Sigmoid colon (tissue), 7 donors: ENCODE results near the gene ONECUT3. TPM values are rescaled to one million over a fixed set of nuclear protein-coding genes. Genes with fewer than 3 reads are reported as not detected.
A peak's percentile ranks its signal among the peaks of the same experiment; 100 is the strongest.

Experiments used
- DNase-seq: peaks from one replicate; pipeline ENCODE4 v3.0.0-alpha.2; 2019
- H3K27ac ChIP-seq, 4 donors: fragments of 200-600 bp; sonication (generic); one replicate each; pipeline ENCODE4 v1.5.1; 2016 to 2019; ENCODE audit warnings: mild to moderate bottlenecking in 1 of 4
- H3K27me3 ChIP-seq, 3 donors: fragments of 200-600 bp; sonication (generic); one replicate each; pipeline ENCODE4 v1.5.1; 2019; ENCODE audit warnings: mild to moderate bottlenecking in 1 of 3
- H3K36me3 ChIP-seq, 4 donors: fragments of 200-600 bp; sonication (generic); one replicate each; pipeline ENCODE4 v1.5.1; 2016 to 2019
- H3K4me1 ChIP-seq, 4 donors: fragments of 200-600 bp; sonication (generic); one replicate each; pipeline ENCODE4 v1.5.1; 2017 to 2019
- H3K4me3 ChIP-seq, 4 donors: fragments of 200-600 bp; sonication (generic); one replicate each; pipeline ENCODE4 v1.5.1; 2017 to 2019; ENCODE audit warnings: mild to moderate bottlenecking in 2 of 4, moderate library complexity in 1 of 4
- H3K9me3 ChIP-seq, 4 donors: fragments of 200-600 bp in 3 of 4; sonication (generic) in 3 of 4; one replicate each; pipeline versions ENCODE4 v1.5.1 to v1.6.1; 2013 to 2019
- CTCF ChIP-seq, 4 experiments: fragments of 450-650 bp in 3 of 4; fragments of 200-600 bp in 1 of 4; IDR thresholded peaks; one replicate each; pipeline ENCODE4 v1.5.1; 2016 to 2019; ENCODE audit warnings: antibody characterized with exemption in 4 of 4, mild to moderate bottlenecking in 3 of 4, moderate library complexity in 2 of 4
- EP300 ChIP-seq, 4 donors: sonication (generic); formaldehyde crosslinking; IDR thresholded peaks; one replicate each; pipeline ENCODE4 v1.6.1; 2017; ENCODE audit warnings: antibody characterized with exemption in 4 of 4
- POLR2A ChIP-seq, 2 donors: fragments of 450-650 bp; IDR thresholded peaks; one replicate each; pipeline ENCODE4 v1.6.1; 2016; ENCODE audit warnings: antibody characterized with exemption in 2 of 2, mild to moderate bottlenecking in 2 of 2, moderate library complexity in 2 of 2
- POLR2AphosphoS5 ChIP-seq, 4 donors: sonication (generic); formaldehyde crosslinking; IDR thresholded peaks; one replicate each; pipeline ENCODE4 v1.6.1; 2017; ENCODE audit warnings: antibody characterized with exemption in 4 of 4
- WGBS, 2 donors: extraction: QIAGEN DNeasy Blood & Tissue Kit; methylation state at CpG; one replicate each; pipeline ENCODE4 v1.1.7; 2013; 5-methylcytosine and 5-hydroxymethylcytosine counted together
- intact Hi-C: fragments of 100-400 bp; cut with DNase I; formaldehyde crosslinking; loops from one replicate; pipeline ENCODE4 v1.15.1; 2023
- polyA plus RNA-seq, 3 donors: library from polyadenylated mRNA; stranded (reverse); fragments of 200-250 nt; gene quantifications; one replicate each; pipeline ENCODE4 v1.2.3, GENCODE V29; 2013
- total RNA-seq, 4 donors: library from RNA; depleted of rRNA; stranded (reverse); fragments of >200 nt; gene quantifications; one replicate each; pipeline ENCODE4 v1.1.0, GENCODE V29; 2016
- donor health status: healthy with polysubstance abuse.
- donor health status: Bipolar disorder and iron deficiency.
- donor health status: healthy.

ONECUT3 gene
- total and polyA plus RNA-seq, 7 donors, result not detected

GRCh38 chr19:1808395-1808731 lies 55.1 kb downstream of the ONECUT3 start:
- H3K27me3 ChIP-seq, result no peaks in the 10 kb centered on the region
- TF ChIP-seq EP300 (IDR thresholded peaks at IDR 0.05), result no peak
- TF ChIP-seq CTCF (IDR thresholded peaks at IDR 0.05), result no peak
- TF ChIP-seq POLR2A (IDR thresholded peaks at IDR 0.05), result no peak
- no peak for TF ChIP-seq POLR2AphosphoS5 (IDR thresholded peaks at IDR 0.05)
- H3K36me3 ChIP-seq, result no peaks in the 10 kb centered on the region
- intact Hi-C loops, result no loop called here
- H3K9me3 ChIP-seq, result no peaks in the 10 kb centered on the region
- WGBS, 2 donors, result 56 to 89% methylated on average over 2 of the region's 2 CpGs
- H3K4me3 ChIP-seq, result no peak overlapping the region
- H3K27ac ChIP-seq, result no peak overlapping the region
- no peak for DNase-seq
- peaks cover 0 to 18% (median 14%) of the 10 kb centered on the region in 4 donors for H3K4me1 ChIP-seq

GRCh38 chr19:1809678-1810077 lies 56.4 kb downstream of the ONECUT3 start:
- no peaks in the 10 kb centered on the region for H3K27me3 ChIP-seq
- 60 to 77% methylated on average over 18 of the region's 18 CpGs for WGBS, 2 donors
- no peak for TF ChIP-seq CTCF (IDR thresholded peaks at IDR 0.05)
- TF ChIP-seq EP300 (IDR thresholded peaks at IDR 0.05), result no peak
- no peak for TF ChIP-seq POLR2AphosphoS5 (IDR thresholded peaks at IDR 0.05)
- no peak for TF ChIP-seq POLR2A (IDR thresholded peaks at IDR 0.05)
- intact Hi-C loops, result no loop called here
- H3K9me3 ChIP-seq, result no peaks in the 10 kb centered on the region
- no peaks in the 10 kb centered on the region for H3K36me3 ChIP-seq
- H3K27ac ChIP-seq, result no peak overlapping the region
- DNase-seq, result no peak
- H3K4me3 ChIP-seq, result no peak overlapping the region
- peaks cover 0 to 21% (median 17%) of the 10 kb centered on the region in 4 donors for H3K4me1 ChIP-seq

DNA sequence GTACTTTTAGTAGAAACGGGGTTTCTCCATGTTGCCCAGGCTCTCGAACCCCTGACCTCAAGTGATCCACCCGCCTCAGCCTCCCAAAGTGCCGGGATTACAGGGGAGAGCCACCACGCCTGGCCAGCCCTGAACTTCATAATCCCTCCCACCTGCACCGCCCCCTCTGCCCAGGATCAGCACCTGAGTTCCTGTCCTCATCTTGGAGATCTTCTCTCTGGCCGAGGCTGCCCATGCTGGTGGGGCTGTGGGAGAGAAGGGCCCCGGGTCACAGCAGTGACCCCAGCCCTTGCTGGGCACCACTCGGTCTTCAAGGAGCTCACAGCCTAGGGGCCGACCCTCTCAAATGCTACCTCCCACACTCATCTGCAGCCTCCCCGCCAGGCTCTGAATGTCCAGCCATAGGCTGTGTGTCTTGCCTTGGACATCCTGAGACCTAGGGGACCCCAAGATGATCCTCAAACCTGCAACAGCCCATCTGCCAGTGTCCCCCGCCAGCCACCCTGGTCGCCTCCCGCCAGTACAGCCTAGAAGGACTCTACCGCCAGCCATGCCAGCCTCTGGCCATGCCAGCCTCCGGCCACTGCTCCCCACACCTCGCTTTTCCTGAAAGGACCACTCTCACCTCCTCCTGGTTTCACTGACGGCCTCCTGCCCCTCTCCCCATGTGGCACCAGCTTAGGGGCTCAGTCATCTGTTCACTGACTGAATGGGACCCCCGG lies 57.3 kb downstream of the ONECUT3 start:
- H3K36me3 ChIP-seq, result peaks cover under 1 to 6% (median 4%) of the 10 kb centered on the region in 4 donors
- no peak overlapping the region for H3K4me3 ChIP-seq
- H3K27me3 ChIP-seq, result no peaks in the 10 kb centered on the region
- intact Hi-C loops, result no loop called here
- DNase-seq, result no peak
- TF ChIP-seq EP300 (IDR thresholded peaks at IDR 0.05), result no peak
- H3K27ac ChIP-seq, result peak overlapping the region in 3 of 4 donors; percentile 71 to 81 (median 72)
- WGBS, 2 donors, result 58 to 88% methylated on average over 19 of the region's 19 CpGs
- H3K9me3 ChIP-seq, result no peaks in the 10 kb centered on the region
- peaks cover 0 to 21% (median 17%) of the 10 kb centered on the region in 4 donors for H3K4me1 ChIP-seq

- intact Hi-C loops, result no loop called here
- TF ChIP-seq EP300 (IDR thresholded peaks at IDR 0.05) (no peak), POLR2AphosphoS5 (IDR thresholded peaks at IDR 0.05) (peak in 1 of 4 donors; percentile 27), CTCF (IDR thresholded peaks at IDR 0.05) (no peak), POLR2A (IDR thresholded peaks at IDR 0.05) (no peak)
- peaks cover 0 to 21% (median 17%) of the 10 kb centered on the region in 4 donors for H3K4me1 ChIP-seq
- no peaks in the 10 kb centered on the region for H3K27me3 ChIP-seq
- peaks cover 9 to 15% (median 13%) of the 10 kb centered on the region in 4 donors for H3K36me3 ChIP-seq
- no peaks in the 10 kb centered on the region for H3K9me3 ChIP-seq
- DNase-seq, result peak; percentile 86
- H3K4me3 ChIP-seq, result peak overlapping the region in 3 of 4 donors; percentile 49 to 57 (median 50)
- 7 to 33% methylated on average over 13 of the region's 13 CpGs for WGBS, 2 donors
- H3K27ac ChIP-seq, result peak overlapping the region; percentile 70 to 81 (median 72)
Measured at GRCh38 chr19:1811472-1811894, 58.2 kb downstream of the ONECUT3 start.

DNA sequence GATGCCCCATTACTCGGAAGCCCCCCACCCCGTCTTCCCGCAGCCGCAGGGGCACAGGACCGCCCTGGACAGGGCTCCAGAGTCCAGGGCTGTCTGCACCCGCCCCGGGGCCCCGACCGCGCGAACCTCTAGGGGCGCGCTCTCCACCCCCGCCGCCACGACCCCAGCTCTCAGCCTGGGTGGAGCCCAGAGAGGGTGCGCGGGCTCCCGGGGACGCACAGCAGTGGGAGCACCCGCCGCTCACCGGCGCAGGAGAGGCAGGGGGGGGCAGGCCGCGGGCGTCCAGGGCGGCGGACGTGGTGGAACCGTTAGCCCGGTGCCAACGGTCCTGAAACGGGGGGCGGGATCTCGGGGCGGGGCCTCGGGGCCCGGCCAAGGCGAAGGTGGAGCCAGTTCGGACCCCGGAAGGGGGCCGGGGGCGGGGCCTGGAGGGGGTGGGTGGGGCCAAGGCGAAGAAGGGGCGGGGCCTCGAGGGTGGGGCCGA lies 58.7 kb downstream of the ONECUT3 start, which contains the start of gene ATP8B3:
Gene ATP8B3, minus strand, starts transcription at position 335 of the 484 bp plus-strand sequence. CDS start 540 bp downstream, outside the sequence.
- peak within 1 kb of the TSS; percentile 39 to 57 (median 50) for H3K4me3 ChIP-seq
- peaks cover 0 to 21% (median 17%) of the 10 kb centered on the region in 4 donors for H3K4me1 ChIP-seq
- no peaks in the 10 kb centered on the region for H3K27me3 ChIP-seq
- intact Hi-C loops, result no loop called here
- no peak for DNase-seq
- peak within 1 kb of the TSS; percentile 70 to 81 (median 72) for H3K27ac ChIP-seq
- H3K36me3 ChIP-seq, result peaks cover 14 to 20% (median 18%) of the 10 kb centered on the region in 4 donors
- no peaks in the 10 kb centered on the region for H3K9me3 ChIP-seq
- no peak for TF ChIP-seq POLR2AphosphoS5 (IDR thresholded peaks at IDR 0.05)
- no peak for TF ChIP-seq POLR2A (IDR thresholded peaks at IDR 0.05)
- TF ChIP-seq CTCF (IDR thresholded peaks at IDR 0.05), result no peak
- TF ChIP-seq EP300 (IDR thresholded peaks at IDR 0.05), result no peak
- 1 to 2% methylated on average over 48 of the region's 48 CpGs for WGBS, 2 donors
